ENCODE measurements around the gene HEG1.

HEG1 gene

DNA sequence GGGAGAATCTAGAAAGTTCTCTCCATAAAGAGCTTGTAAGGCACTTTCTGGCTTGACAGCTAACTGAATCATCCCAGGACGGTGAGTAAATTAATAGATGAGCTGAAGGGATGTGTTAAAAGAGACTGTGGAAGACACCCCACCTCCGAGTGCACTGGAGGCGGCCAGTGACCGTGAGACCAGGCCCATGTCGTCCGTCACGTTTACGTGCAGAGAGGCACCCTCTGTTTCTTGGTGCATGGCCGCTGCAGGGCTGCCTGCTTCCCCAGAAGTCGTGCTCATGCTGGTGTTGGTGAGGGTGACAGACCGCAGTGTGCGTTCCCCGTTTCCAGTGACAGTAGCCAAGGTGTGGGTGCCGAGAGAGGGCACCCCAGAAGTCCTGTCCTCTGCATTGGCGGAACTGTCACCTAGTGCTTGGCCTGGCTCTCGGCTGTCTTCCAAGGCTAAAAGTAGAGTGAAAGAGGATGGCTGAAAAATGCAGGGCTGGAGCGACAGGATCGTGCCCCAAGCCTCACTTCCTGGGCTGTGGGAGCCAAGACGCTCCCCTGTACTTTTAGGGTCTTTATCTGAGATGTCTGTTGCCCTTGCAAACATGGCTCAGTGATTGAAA, 41.1 kb downstream of the HEG1 start:
- ATAC-seq = no peak
- TF ChIP-seq ARNTL (CRISPR knock-in tag; IDR thresholded peaks at IDR 0.05; ENCODE audit: borderline replicate concordance, low read depth) (no peak), CSDC2 (CRISPR knock-in tag; IDR thresholded peaks at IDR 0.05) (no peak), BACH2 (CRISPR knock-in tag; IDR thresholded peaks at IDR 0.05; ENCODE audit: borderline replicate concordance) (no peak), ESRRG (CRISPR knock-in tag; IDR thresholded peaks at IDR 0.05) (no peak), ZNF8 (CRISPR knock-in tag; IDR thresholded peaks at IDR 0.05) (no peak), SNAI2 (CRISPR knock-in tag; IDR thresholded peaks at IDR 0.05) (no peak), ISL1 (CRISPR knock-in tag; IDR thresholded peaks at IDR 0.05) (no peak), ZC3H10 (CRISPR knock-in tag; IDR thresholded peaks at IDR 0.05) (no peak), TOX (CRISPR knock-in tag; IDR thresholded peaks at IDR 0.05; ENCODE audit: borderline replicate concordance) (no peak), ZFP3 (CRISPR knock-in tag; IDR thresholded peaks at IDR 0.05) (no peak), GLIS3 (CRISPR knock-in tag; IDR thresholded peaks at IDR 0.05) (no peak)
- TF ChIP-seq, protein P1, sequence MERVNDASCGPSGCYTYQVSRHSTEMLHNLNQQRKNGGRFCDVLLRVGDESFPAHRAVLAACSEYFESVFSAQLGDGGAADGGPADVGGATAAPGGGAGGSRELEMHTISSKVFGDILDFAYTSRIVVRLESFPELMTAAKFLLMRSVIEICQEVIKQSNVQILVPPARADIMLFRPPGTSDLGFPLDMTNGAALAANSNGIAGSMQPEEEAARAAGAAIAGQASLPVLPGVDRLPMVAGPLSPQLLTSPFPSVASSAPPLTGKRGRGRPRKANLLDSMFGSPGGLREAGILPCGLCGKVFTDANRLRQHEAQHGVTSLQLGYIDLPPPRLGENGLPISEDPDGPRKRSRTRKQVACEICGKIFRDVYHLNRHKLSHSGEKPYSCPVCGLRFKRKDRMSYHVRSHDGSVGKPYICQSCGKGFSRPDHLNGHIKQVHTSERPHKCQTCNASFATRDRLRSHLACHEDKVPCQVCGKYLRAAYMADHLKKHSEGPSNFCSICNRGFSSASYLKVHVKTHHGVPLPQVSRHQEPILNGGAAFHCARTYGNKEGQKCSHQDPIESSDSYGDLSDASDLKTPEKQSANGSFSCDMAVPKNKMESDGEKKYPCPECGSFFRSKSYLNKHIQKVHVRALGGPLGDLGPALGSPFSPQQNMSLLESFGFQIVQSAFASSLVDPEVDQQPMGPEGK (CRISPR knock-in tag; IDR thresholded peaks at IDR 0.05; ENCODE audit: borderline replicate concordance) = no peak
- TF ChIP-seq, protein P2, sequence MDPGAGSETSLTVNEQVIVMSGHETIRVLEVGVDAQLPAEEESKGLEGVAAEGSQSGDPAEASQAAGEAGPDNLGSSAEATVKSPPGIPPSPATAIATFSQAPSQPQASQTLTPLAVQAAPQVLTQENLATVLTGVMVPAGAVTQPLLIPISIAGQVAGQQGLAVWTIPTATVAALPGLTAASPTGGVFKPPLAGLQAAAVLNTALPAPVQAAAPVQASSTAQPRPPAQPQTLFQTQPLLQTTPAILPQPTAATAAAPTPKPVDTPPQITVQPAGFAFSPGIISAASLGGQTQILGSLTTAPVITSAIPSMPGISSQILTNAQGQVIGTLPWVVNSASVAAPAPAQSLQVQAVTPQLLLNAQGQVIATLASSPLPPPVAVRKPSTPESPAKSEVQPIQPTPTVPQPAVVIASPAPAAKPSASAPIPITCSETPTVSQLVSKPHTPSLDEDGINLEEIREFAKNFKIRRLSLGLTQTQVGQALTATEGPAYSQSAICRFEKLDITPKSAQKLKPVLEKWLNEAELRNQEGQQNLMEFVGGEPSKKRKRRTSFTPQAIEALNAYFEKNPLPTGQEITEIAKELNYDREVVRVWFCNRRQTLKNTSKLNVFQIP (CRISPR knock-in tag; IDR thresholded peaks at IDR 0.05; ENCODE audit: borderline replicate concordance, low read depth) = no peak
- TF ChIP-seq, protein P3, sequence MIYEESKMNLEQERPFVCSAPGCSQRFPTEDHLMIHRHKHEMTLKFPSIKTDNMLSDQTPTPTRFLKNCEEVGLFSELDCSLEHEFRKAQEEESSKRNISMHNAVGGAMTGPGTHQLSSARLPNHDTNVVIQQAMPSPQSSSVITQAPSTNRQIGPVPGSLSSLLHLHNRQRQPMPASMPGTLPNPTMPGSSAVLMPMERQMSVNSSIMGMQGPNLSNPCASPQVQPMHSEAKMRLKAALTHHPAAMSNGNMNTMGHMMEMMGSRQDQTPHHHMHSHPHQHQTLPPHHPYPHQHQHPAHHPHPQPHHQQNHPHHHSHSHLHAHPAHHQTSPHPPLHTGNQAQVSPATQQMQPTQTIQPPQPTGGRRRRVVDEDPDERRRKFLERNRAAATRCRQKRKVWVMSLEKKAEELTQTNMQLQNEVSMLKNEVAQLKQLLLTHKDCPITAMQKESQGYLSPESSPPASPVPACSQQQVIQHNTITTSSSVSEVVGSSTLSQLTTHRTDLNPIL (CRISPR knock-in tag; IDR thresholded peaks at IDR 0.05; ENCODE audit: low read depth) = no peak

DNA sequence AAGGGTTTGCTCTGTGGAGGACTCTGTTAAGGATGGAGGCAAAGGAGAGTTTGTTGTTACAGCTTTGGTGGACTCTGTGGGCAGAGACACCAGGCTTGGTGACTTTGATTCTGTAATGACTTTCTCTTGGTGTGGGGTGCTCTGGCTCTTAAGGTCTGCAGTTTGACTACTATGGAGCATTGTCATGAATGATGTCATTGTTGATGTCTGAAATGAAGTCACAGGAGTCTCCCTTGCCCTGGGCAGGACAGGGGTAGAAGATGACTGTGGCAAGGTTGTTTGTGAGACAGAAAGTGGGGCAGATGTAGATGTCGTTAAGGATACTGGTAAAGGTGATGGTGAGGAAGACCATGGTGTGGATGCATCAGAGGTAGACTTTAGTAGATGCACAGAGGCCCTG, 42.7 kb downstream of the HEG1 start:
- ATAC-seq = no peak
- TF ChIP-seq ESRRG (CRISPR knock-in tag; IDR thresholded peaks at IDR 0.05) = no peak
- TF ChIP-seq ZFP30 (CRISPR knock-in tag; IDR thresholded peaks at IDR 0.05) = no peak
- TF ChIP-seq ZNF8 (CRISPR knock-in tag; IDR thresholded peaks at IDR 0.05) = no peak
- no peak for TF ChIP-seq RARB (CRISPR knock-in tag; IDR thresholded peaks at IDR 0.05)
- TF ChIP-seq TCF4 (CRISPR knock-in tag; IDR thresholded peaks at IDR 0.05; ENCODE audit: borderline replicate concordance) = no peak
- TF ChIP-seq ISL1 (CRISPR knock-in tag; IDR thresholded peaks at IDR 0.05) = no peak
- TF ChIP-seq, protein P1 (CRISPR knock-in tag; IDR thresholded peaks at IDR 0.05; ENCODE audit: borderline replicate concordance) = no peak
- TF ChIP-seq, protein P2 (CRISPR knock-in tag; IDR thresholded peaks at IDR 0.05; ENCODE audit: borderline replicate concordance, low read depth) = no peak
- no peak for TF ChIP-seq ZC3H10 (CRISPR knock-in tag; IDR thresholded peaks at IDR 0.05)
- TF ChIP-seq TOX (CRISPR knock-in tag; IDR thresholded peaks at IDR 0.05; ENCODE audit: borderline replicate concordance) = no peak
- no peak for TF ChIP-seq SNAI2 (CRISPR knock-in tag; IDR thresholded peaks at IDR 0.05)
- TF ChIP-seq GLIS3 (CRISPR knock-in tag; IDR thresholded peaks at IDR 0.05) = no peak
- TF ChIP-seq ZNF70 (CRISPR knock-in tag; IDR thresholded peaks at IDR 0.05) = no peak

DNA sequence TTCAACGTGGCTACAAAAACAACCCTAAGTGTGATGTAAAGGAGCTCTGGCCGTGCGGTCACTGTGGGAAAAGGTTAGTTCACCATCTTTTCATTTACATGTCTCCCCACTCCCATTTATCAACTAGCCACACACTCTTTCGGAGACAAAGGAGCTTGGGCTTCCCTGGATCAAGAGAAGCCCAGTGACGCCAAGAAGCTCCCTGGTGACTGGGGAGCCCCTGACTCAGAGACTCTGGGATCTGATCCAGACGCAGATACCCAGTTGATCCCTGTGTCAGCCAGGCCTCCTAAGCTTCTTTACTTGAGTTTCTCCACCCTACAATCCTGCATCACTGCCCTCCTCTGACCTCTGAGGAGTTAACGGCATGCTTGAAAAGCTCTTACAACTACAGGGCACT, 43.9 kb downstream of the HEG1 start:
- TF ChIP-seq ARNTL (CRISPR knock-in tag; IDR thresholded peaks at IDR 0.05; ENCODE audit: borderline replicate concordance, low read depth) (no peak), GLIS3 (CRISPR knock-in tag; IDR thresholded peaks at IDR 0.05) (no peak), TCF4 (CRISPR knock-in tag; IDR thresholded peaks at IDR 0.05; ENCODE audit: borderline replicate concordance) (no peak), ZNF565 (CRISPR knock-in tag; conservative IDR thresholded peaks at IDR 0.05; ENCODE audit: low read depth) (no peak), ZFP3 (CRISPR knock-in tag; IDR thresholded peaks at IDR 0.05) (no peak), BACH2 (CRISPR knock-in tag; IDR thresholded peaks at IDR 0.05; ENCODE audit: borderline replicate concordance) (no peak), ESRRG (CRISPR knock-in tag; IDR thresholded peaks at IDR 0.05) (no peak), SNAI2 (CRISPR knock-in tag; IDR thresholded peaks at IDR 0.05) (no peak)
- ATAC-seq = no peak; the same call in 2 of the 3 replicates

Data from SK-N-SH treated with all-trans-retinoic acid at 6 μM for 48 hours (cell line).